Measurements from ENCODE around the gene C10orf143.

Gene C10orf143

GRCh38 chr10:130110246-130111112 is at the start of gene C10orf143:
Gene C10orf143 (minus strand): TSS chr10:130110830. CDS start chr10:130110772, 58 bp downstream.
- DNase-seq (ENCODE audit: low spot score) = peak; percentile 95
- no peak for TF ChIP-seq CTCF (IDR thresholded peaks at IDR 0.05; ENCODE audit: extremely low read depth, insufficient read depth, missing control alignments)
- in situ Hi-C loops (cut with MboI; ENCODE audit: low pct_unique_long_range_greater_than_20kb, low sequenced_read_pairs, unreplicated experiment) = no loop called here

GRCh38 chr10:130159192-130159794 is 48.7 kb upstream of the C10orf143 start:
- TF ChIP-seq CTCF (IDR thresholded peaks at IDR 0.05; ENCODE audit: extremely low read depth, insufficient read depth, missing control alignments) = no peak
- no peak for DNase-seq (ENCODE audit: low spot score)
- in situ Hi-C loops (cut with MboI; ENCODE audit: low pct_unique_long_range_greater_than_20kb, low sequenced_read_pairs, unreplicated experiment) = no loop called here

GRCh38 chr10:130146042-130146441 is 35.4 kb upstream of the C10orf143 start:
- in situ Hi-C loops (cut with MboI; ENCODE audit: low pct_unique_long_range_greater_than_20kb, low sequenced_read_pairs, unreplicated experiment) = no loop called here
- TF ChIP-seq CTCF (IDR thresholded peaks at IDR 0.05; ENCODE audit: extremely low read depth, insufficient read depth, missing control alignments) = no peak
- no peak for DNase-seq (ENCODE audit: low spot score)

GRCh38 chr10:130141878-130142277 is 31.2 kb upstream of the C10orf143 start:
- in situ Hi-C loops (cut with MboI; ENCODE audit: low pct_unique_long_range_greater_than_20kb, low sequenced_read_pairs, unreplicated experiment) = no loop called here
- peak; percentile 60 for DNase-seq (ENCODE audit: low spot score)
- TF ChIP-seq CTCF (IDR thresholded peaks at IDR 0.05; ENCODE audit: extremely low read depth, insufficient read depth, missing control alignments) = no peak

GRCh38 chr10:130141460-130141859 is 30.8 kb upstream of the C10orf143 start:
- no peak for DNase-seq (ENCODE audit: low spot score)
- no peak for TF ChIP-seq CTCF (IDR thresholded peaks at IDR 0.05; ENCODE audit: extremely low read depth, insufficient read depth, missing control alignments)
- in situ Hi-C loops (cut with MboI; ENCODE audit: low pct_unique_long_range_greater_than_20kb, low sequenced_read_pairs, unreplicated experiment) = no loop called here

- in situ Hi-C loops (cut with MboI; ENCODE audit: low pct_unique_long_range_greater_than_20kb, low sequenced_read_pairs, unreplicated experiment) = no loop called here
- no peak for DNase-seq (ENCODE audit: low spot score)
- TF ChIP-seq CTCF (IDR thresholded peaks at IDR 0.05; ENCODE audit: extremely low read depth, insufficient read depth, missing control alignments) = no peak
These were observed 30.4 kb upstream of the C10orf143 start for GRCh38 chr10:130141038-130141437.
